SK-N-SH (cell line): ENCODE results near the gene SYNE3.

Experiments used
- CHD2 ChIP-seq: fragments of 150-350 bp; IDR thresholded peaks from 2 replicates; pipeline ENCODE4 v1.6.1; 2018; ENCODE audit warnings: low read length; ENCODE audit not compliant: partially characterized antibody
- CTCF ChIP-seq: fragments of 200-600 bp; sonication (generic); IDR thresholded peaks from 2 replicates; pipeline ENCODE4 v1.6.1; 2017; ENCODE audit warnings: antibody characterized with exemption, mild to moderate bottlenecking, moderate library complexity
- ELF1 ChIP-seq: IDR thresholded peaks from 2 replicates; pipeline ENCODE4 v1.4.0; 2012
- EP300 ChIP-seq, 2 experiments: IDR thresholded peaks; 2 replicates each; pipeline versions ENCODE4 v1.4.0 to v1.6.1; 2012; ENCODE audit warnings: borderline replicate concordance in 1 of 2, low read depth in 1 of 2, low read length in 1 of 2
- RAD21 ChIP-seq: IDR thresholded peaks from 2 replicates; pipeline ENCODE4 v1.6.1; 2012; ENCODE audit warnings: mild to moderate bottlenecking, low read length
- SIN3A ChIP-seq: IDR thresholded peaks from 2 replicates; pipeline ENCODE4 v1.6.1; 2012; ENCODE audit warnings: low read depth, mild to moderate bottlenecking, low read length, moderate library complexity, borderline replicate concordance
- SMC3 ChIP-seq: IDR thresholded peaks from 2 replicates; pipeline ENCODE4 v1.6.1; 2012; ENCODE audit warnings: low read depth, low read length, improper control_type of control experiment

- TF ChIP-seq SMC3 (no peak), CTCF (no peak), SIN3A (no peak), RAD21 (no peak), CHD2 (no peak), ELF1 (no peak), EP300 (IDR thresholded peaks at IDR 0.05; ENCODE audit: borderline replicate concordance in 1 of 2, low read depth in 1 of 2, low read length in 1 of 2) (no peak)
Measured at GRCh38 chr14:95503365-95504134, 12.9 kb downstream of the SYNE3 start.
